Measurements from ENCODE around the gene TTLL10.

DNA sequence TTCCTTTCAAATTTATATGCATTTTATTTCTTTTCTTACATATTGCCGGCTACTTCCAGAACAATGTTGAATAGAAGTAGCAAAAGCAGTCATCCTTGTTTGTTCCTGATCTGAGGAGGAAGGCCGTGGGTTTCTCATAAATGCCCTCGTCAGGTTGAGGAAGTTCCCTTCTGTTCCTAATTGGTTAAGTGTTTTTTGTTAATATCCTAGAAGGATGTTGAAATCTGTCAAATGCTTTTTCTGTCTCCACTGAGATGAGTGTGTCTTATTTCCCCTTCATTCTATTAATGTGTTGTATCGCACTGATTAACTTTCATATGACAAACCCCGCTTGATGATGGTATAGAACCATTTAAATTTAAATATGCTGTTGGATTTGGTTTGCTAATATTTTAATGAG, 15.4 kb downstream of the TTLL10 start:
- TF ChIP-seq EP300 (IDR thresholded peaks at IDR 0.05; ENCODE audit: low read depth) = no peak
- no peak for TF ChIP-seq POLR2AphosphoS5 (IDR thresholded peaks at IDR 0.05)
- TF ChIP-seq, protein P1, sequence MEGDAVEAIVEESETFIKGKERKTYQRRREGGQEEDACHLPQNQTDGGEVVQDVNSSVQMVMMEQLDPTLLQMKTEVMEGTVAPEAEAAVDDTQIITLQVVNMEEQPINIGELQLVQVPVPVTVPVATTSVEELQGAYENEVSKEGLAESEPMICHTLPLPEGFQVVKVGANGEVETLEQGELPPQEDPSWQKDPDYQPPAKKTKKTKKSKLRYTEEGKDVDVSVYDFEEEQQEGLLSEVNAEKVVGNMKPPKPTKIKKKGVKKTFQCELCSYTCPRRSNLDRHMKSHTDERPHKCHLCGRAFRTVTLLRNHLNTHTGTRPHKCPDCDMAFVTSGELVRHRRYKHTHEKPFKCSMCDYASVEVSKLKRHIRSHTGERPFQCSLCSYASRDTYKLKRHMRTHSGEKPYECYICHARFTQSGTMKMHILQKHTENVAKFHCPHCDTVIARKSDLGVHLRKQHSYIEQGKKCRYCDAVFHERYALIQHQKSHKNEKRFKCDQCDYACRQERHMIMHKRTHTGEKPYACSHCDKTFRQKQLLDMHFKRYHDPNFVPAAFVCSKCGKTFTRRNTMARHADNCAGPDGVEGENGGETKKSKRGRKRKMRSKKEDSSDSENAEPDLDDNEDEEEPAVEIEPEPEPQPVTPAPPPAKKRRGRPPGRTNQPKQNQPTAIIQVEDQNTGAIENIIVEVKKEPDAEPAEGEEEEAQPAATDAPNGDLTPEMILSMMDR (IDR thresholded peaks at IDR 0.05) = no peak
- TF ChIP-seq POLR2A (IDR thresholded peaks at IDR 0.05) = no peak

All from transverse colon (tissue), 4 donors.